Left ventricle myocardium inferior (tissue), 1 donor: ENCODE results near the gene PIAS2. TPM values are rescaled to one million over a fixed set of nuclear protein-coding genes. Genes with fewer than 3 reads are reported as not detected.
"Not testable (repeated sequence)": the region's sequence is repeated elsewhere in the genome, so short reads cannot be mapped to it uniquely, and the experiment has no call there.

Source experiments
- DNase-seq: peaks from one replicate; pipeline ENCODE4 v3.0.0-alpha.2; 2020
- H3K27ac ChIP-seq: fragments of 200-600 bp; replicated peaks from 2 replicates; pipeline ENCODE4 v1.8.0; 2021
- H3K27me3 ChIP-seq: fragments of 200-600 bp; 2 replicates; pipeline ENCODE4 v1.8.0; 2021; ENCODE audit warnings: low read depth
- H3K36me3 ChIP-seq: fragments of 200-600 bp; 2 replicates; pipeline ENCODE4 v1.8.0; 2021
- H3K4me1 ChIP-seq: fragments of 200-600 bp; 2 replicates; pipeline ENCODE4 v1.8.0; 2021
- H3K4me3 ChIP-seq: fragments of 200-600 bp; 2 replicates; pipeline ENCODE4 v1.8.0; 2021; ENCODE audit warnings: mild to moderate bottlenecking, moderate library complexity
- H3K9me3 ChIP-seq: fragments of 200-600 bp; replicated peaks from 2 replicates; pipeline ENCODE4 v1.8.0; 2021
- intact Hi-C: fragments of 100-400 bp; cut with micrococcal nuclease; formaldehyde crosslinking; loops from one replicate; pipeline ENCODE4 v1.11.0; 2022
- total RNA-seq: library from RNA; stranded (reverse); fragmentation: NEBNext Ultra II Directional; extraction: Animal tissue kit (Norgen Biotek cat#: 25700); gene quantifications from one replicate; pipeline ENCODE4 v1.2.1, GENCODE V29; 2021
- TF ChIP-seq, protein P1 (sequence below): fragments of 200-600 bp; IDR thresholded peaks from 2 replicates; pipeline ENCODE4 v1.8.0; 2021; ENCODE audit warnings: antibody characterized with exemption, mild to moderate bottlenecking, borderline replicate concordance
- donor health status: DM: no; HTN: yes; CAD: no; lungs with severe emphysema.

PIAS2 gene
- total RNA-seq, 1 donor from 2014 or later: 33.2 TPM

DNA sequence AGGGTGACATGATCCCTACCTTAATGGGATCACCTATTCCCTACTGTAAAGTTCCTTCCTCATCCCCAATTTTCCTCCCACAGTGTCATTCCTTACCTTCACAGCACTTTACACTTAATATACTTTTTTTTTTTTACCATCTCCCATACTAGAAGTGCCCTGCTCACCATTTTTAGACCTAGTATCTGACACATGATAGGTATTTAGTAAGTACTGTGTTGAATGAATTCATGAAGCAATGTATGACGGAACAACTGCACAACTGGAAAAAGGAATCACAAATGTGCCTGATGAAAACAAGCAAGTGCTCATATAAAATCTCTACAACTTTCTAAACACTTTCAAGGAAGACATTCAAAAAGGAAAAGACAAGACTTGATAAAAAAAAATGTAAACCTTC, 83.4 kb downstream of the PIAS2 start:
- Histone ChIP-seq H3K27ac (no peak overlapping the region), H3K36me3 (peaks cover 26% of the 10 kb centered on the region), H3K9me3 (no peaks in the 10 kb centered on the region), H3K27me3 (no peaks in the 10 kb centered on the region), H3K4me1 (no peaks in the 10 kb centered on the region), H3K4me3 (no peak overlapping the region)
- intact Hi-C loops: no loop called here
- DNase-seq: no peak
- TF ChIP-seq, protein P1, sequence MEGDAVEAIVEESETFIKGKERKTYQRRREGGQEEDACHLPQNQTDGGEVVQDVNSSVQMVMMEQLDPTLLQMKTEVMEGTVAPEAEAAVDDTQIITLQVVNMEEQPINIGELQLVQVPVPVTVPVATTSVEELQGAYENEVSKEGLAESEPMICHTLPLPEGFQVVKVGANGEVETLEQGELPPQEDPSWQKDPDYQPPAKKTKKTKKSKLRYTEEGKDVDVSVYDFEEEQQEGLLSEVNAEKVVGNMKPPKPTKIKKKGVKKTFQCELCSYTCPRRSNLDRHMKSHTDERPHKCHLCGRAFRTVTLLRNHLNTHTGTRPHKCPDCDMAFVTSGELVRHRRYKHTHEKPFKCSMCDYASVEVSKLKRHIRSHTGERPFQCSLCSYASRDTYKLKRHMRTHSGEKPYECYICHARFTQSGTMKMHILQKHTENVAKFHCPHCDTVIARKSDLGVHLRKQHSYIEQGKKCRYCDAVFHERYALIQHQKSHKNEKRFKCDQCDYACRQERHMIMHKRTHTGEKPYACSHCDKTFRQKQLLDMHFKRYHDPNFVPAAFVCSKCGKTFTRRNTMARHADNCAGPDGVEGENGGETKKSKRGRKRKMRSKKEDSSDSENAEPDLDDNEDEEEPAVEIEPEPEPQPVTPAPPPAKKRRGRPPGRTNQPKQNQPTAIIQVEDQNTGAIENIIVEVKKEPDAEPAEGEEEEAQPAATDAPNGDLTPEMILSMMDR: no peak

DNA sequence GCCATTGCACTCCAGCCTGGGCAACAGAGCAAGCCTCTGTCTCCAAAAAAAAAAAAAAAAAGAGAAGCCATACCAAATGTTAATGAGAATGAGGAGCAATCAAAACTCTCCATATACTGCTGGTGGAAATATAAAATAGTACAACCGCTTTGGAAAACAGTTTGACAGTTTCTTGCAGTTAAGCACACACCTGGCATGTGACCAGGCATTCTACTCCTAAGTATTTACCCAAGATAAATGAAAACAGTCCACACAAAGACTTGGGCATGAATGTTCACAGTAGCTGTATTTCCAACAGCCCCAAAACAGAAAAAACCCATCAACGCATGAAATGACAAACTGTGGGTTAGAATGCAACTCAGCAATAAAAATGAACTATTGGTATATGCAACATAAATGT, 84.5 kb downstream of the PIAS2 start:
- Histone ChIP-seq H3K36me3 (peaks cover 37% of the 10 kb centered on the region), H3K4me1 (no peaks in the 10 kb centered on the region), H3K4me3 (no peak overlapping the region), H3K27ac (no peak overlapping the region), H3K9me3 (no peaks in the 10 kb centered on the region), H3K27me3 (no peaks in the 10 kb centered on the region)
- intact Hi-C loops: no loop called here
- DNase-seq: no peak
- TF ChIP-seq, protein P1: no peak

DNA sequence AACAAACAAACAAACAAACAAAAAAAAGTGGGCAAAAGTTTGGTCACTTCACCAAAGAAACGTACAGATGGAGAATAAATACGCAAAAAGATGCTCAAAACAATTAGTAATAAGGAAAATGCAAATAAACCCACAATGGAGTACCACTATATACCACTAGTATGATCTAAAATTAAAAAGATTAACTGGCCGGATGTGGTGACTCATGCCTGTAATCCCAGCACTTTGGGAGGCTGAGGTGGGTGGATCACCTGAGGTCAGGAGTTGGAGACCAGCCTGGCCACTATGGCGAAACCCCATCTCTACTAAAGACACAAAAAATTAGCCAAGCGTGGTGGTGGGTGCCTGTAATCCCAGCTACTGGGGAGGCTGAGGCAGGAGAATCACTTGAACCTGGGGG, 84.9 kb downstream of the PIAS2 start:
- intact Hi-C loops, H3K4me3 ChIP-seq, DNase-seq, H3K27me3 ChIP-seq, H3K9me3 ChIP-seq, H3K27ac ChIP-seq, H3K4me1 ChIP-seq: not testable (repeated sequence)
- H3K36me3 ChIP-seq: peaks cover 41% of the 10 kb centered on the region

DNA sequence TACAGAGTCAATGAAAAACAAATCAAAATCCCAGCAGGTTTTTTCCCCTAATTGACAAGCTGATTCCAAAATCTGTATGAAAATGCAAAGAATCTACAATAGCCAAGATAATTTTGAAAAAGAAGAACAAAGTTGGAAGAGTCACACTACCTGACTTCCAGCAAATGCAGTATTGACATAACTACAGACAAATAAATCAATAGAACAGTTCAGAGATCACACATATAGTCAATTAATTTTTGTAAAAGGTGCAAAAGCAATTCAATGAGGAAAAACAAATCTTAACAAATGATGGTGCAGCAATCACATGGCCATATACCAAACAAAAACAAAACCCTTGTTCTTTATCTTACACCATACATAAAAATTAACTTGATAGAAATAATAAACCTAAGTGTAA, 85.9 kb downstream of the PIAS2 start:
- no peak for DNase-seq
- Histone ChIP-seq H3K4me3 (no peak overlapping the region), H3K4me1 (no peaks in the 10 kb centered on the region), H3K36me3 (peaks cover 49% of the 10 kb centered on the region), H3K9me3 (no peaks in the 10 kb centered on the region), H3K27me3 (no peaks in the 10 kb centered on the region), H3K27ac (no peak overlapping the region)
- intact Hi-C loops: no loop called here
- TF ChIP-seq, protein P1: no peak

DNA sequence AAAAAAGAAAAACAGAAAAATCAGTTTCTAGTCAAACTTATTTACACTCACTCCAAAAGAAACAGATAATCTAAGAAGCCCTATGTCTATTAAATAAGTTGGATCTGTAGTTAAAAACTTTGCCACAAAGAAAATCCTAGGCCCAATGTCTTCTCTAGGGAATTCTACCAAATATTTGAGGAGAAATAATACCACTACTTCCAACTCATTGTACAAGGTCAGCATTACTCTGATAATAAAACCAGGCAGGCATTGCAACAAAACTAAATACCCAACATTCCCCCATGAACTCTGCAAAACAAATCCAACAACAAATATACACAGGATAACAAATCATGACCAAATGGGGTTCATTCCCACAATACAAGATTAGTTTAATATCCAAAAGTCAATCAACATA, 86.7 kb downstream of the PIAS2 start:
- Histone ChIP-seq H3K4me3 (no peak overlapping the region), H3K27me3 (no peaks in the 10 kb centered on the region), H3K4me1 (no peaks in the 10 kb centered on the region), H3K9me3 (no peaks in the 10 kb centered on the region), H3K36me3 (peaks cover 52% of the 10 kb centered on the region), H3K27ac (no peak overlapping the region)
- TF ChIP-seq, protein P1: no peak
- intact Hi-C loops: no loop called here
- DNase-seq: no peak

DNA sequence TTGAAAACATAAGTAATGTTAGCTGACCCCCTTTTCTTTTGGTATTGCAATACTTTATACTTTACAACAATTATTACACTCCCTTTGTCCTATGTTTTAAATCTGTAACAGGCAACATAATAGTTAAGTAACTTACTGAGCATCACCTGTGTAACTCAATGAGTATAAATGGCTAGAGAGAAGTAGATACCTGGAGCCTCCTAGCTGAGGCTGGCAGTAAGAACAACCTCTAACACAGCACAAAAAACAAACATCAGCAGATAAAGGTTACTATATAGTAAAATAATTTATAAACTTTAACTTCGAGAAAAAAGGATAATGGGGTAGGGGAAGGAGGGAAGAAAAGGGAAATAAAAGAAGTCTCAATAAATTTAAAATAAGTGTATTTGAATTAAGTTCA, 87.4 kb downstream of the PIAS2 start:
- Histone ChIP-seq H3K4me3 (no peak overlapping the region), H3K27me3 (no peaks in the 10 kb centered on the region), H3K4me1 (no peaks in the 10 kb centered on the region), H3K27ac (no peak overlapping the region), H3K36me3 (peaks cover 51% of the 10 kb centered on the region), H3K9me3 (no peaks in the 10 kb centered on the region)
- intact Hi-C loops: no loop called here
- no peak for DNase-seq
- TF ChIP-seq, protein P1: peak; percentile 29
